Chondrocyte (in vitro differentiated cells): ENCODE results near the gene ATP5ME. TPM values are rescaled to one million over a fixed set of nuclear protein-coding genes. Genes with fewer than 3 reads are reported as not detected.

Source experiments
- DNase-seq: peaks from one replicate; pipeline ENCODE4 v3.0.0; 2021; ENCODE audit warnings: mixed read lengths, low spot score
- H3K27ac Mint-ChIP-seq: one replicate; pipeline ENCODE4 v1.8.0; 2021; ENCODE audit warnings: mild to moderate bottlenecking, moderate library complexity, mixed read lengths; ENCODE audit not compliant: unreplicated experiment
- H3K27me3 Mint-ChIP-seq: 2 replicates; pipeline ENCODE4 v1.8.0; 2021; ENCODE audit warnings: low read depth, mixed read lengths
- H3K36me3 Mint-ChIP-seq: 2 replicates; pipeline ENCODE4 v1.8.0; 2021; ENCODE audit warnings: low read depth, mixed read lengths
- H3K4me1 Mint-ChIP-seq: 2 replicates; pipeline ENCODE4 v1.8.0; 2021; ENCODE audit warnings: low read depth, mild to moderate bottlenecking, mixed read lengths
- H3K4me3 Mint-ChIP-seq: one replicate; pipeline ENCODE4 v1.8.0; 2021; ENCODE audit warnings: mild to moderate bottlenecking, moderate library complexity, mixed read lengths; ENCODE audit not compliant: unreplicated experiment
- H3K9me3 Mint-ChIP-seq: 2 replicates; pipeline ENCODE4 v1.8.0; 2021; ENCODE audit warnings: low read depth, mixed read lengths
- CTCF ChIP-seq: fragments of 200-600 bp; sonication (generic); IDR thresholded peaks from 2 replicates; pipeline ENCODE4 v1.5.0; 2021; ENCODE audit warnings: antibody characterized with exemption, mild to moderate bottlenecking, moderate library complexity
- total RNA-seq: library from RNA; stranded (reverse); gene quantifications from 3 replicates; pipeline ENCODE4 v1.2.1, GENCODE V29; 2021

The ATP5ME gene
- total RNA-seq, 1 donor from 2014 or later: 240 TPM

DNA sequence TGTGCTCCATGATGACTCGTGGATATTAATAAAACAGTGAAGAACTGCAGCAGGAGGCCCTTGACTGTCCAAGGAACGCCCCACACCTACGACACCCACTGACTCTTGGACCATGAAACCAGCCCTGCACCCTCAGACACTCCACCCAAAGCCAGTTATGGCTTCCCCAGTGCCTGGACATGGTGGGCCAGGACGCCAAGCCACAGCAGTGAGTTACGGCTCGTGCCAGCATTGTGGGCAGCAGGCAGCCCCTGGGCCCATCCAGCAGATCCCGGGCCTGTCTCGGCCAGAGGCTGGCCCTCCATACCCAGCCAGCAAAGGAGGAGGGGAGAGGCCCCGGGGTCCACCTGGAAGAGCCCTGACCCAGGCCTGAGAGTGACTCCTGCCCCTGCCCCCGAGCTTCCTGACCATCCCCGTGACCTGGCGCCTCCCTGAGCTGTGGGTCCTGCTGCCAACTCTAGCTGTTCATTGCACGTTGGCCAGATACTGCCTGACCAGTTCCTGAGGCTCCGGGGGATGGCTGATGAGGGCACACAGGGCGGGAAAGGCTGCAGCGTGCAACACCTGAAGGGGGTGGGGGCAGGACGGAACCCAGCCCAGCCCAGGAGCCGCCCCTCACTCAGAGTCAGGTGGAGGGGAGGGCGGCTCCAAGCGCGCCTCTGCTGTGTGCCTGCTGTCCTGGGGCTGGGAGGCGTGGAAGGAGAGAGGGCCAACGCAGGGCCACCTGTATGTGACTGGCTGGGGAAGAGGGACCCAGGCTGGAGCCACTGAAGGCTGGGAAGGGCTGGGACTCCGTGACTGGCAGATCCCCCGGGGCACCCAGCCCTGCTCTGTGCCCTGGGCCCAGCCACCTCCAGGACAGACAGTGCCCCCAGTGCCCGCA is 14.1 kb upstream of the ATP5ME start:
- DNase-seq: no peak
- Mint-ChIP-seq H3K27ac (peak overlapping the region; percentile 82), H3K4me1 (peaks cover 17% of the 10 kb centered on the region), H3K4me3 (no peak overlapping the region), H3K9me3 (no peaks in the 10 kb centered on the region), H3K36me3 (no peaks in the 10 kb centered on the region), H3K27me3 (no peaks in the 10 kb centered on the region)
- no peak for TF ChIP-seq CTCF

GRCh38 chr4:687048-687970 is 13.2 kb upstream of the ATP5ME start:
- no peak overlapping the region for H3K4me3 Mint-ChIP-seq
- no peaks in the 10 kb centered on the region for H3K36me3 Mint-ChIP-seq
- no peaks in the 10 kb centered on the region for H3K9me3 Mint-ChIP-seq
- peak overlapping the region; percentile 82 for H3K27ac Mint-ChIP-seq
- DNase-seq: peak; percentile 94
- H3K4me1 Mint-ChIP-seq: peaks cover 17% of the 10 kb centered on the region
- H3K27me3 Mint-ChIP-seq: no peaks in the 10 kb centered on the region
- no peak for TF ChIP-seq CTCF

- H3K27me3 Mint-ChIP-seq: no peaks in the 10 kb centered on the region
- DNase-seq: peak; percentile 91
- H3K4me1 Mint-ChIP-seq: peaks cover 17% of the 10 kb centered on the region
- no peak overlapping the region for H3K4me3 Mint-ChIP-seq
- TF ChIP-seq CTCF: no peak
- no peak overlapping the region for H3K27ac Mint-ChIP-seq
- H3K36me3 Mint-ChIP-seq: no peaks in the 10 kb centered on the region
- H3K9me3 Mint-ChIP-seq: no peaks in the 10 kb centered on the region
Observed at GRCh38 chr4:686413-687040, 12.5 kb upstream of the ATP5ME start.

DNA sequence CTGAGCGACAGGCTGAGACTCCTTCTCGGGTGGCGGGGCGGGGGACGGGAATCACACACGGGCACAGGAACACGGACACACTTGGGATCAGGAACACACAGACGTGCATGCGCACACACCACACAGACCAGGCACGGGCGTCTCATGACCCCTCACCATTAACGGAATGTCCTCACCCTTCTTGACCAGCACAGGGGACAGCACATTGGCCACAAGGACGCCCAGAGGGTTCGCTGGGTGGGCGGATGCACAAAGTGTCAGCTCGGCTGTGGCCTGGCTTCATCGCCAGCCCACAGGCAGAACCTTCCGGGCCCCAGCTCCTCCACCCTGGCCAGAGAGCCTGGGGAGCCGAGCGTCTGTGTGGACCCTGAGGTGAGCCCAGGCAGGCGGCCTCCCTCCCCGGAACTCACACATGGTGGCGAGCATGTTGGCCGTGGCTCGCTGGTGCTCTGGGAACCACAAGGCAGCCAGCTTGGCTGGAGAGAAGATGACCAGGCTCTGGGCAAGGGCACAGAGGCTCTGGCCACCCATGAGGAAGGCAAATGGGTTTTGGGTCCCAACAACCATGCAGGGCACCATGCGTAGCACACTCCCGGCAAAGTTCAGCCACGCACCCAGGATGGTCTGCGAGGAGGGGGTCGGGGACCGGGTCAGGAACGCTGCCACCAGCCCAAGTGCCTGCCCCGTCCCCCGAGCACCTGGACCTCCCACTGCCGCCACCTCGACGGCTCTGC is 11.8 kb upstream of the ATP5ME start:
- no peak overlapping the region for H3K4me3 Mint-ChIP-seq
- no peak overlapping the region for H3K27ac Mint-ChIP-seq
- peaks cover 17% of the 10 kb centered on the region for H3K4me1 Mint-ChIP-seq
- H3K27me3 Mint-ChIP-seq: no peaks in the 10 kb centered on the region
- no peaks in the 10 kb centered on the region for H3K36me3 Mint-ChIP-seq
- no peaks in the 10 kb centered on the region for H3K9me3 Mint-ChIP-seq
- DNase-seq: no peak
- no peak for TF ChIP-seq CTCF
